Measurements from ENCODE around the gene RLBP1. TPM values are rescaled to one million over a fixed set of nuclear protein-coding genes. Genes with fewer than 3 reads are reported as not detected.
A peak's percentile ranks its signal among the peaks of the same experiment; 100 is the strongest.

The RLBP1 gene
- total and polyA plus RNA-seq, 7 donors, result 0.27 to 6.6 (median 1.1) TPM; not detected in 3

DNA sequence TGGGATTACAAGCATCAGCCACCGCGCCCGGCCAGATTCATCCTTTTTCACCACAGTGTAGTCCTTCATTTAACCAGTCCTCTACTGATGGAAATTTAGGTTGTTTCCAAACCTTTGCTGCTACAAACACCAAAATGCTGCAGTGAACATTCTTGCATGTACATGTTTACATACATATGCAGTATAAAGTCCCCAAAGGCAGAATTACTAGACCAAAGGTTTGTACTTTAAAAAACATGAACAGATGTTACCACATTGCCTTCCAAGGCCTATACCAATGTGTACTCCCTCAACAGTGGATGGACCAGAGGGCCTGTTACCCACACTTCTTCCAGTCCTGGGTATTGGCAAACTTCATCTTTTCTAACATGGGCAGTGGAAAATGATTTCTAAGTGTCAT lies 51.0 kb downstream of the RLBP1 start:
- TF ChIP-seq EP300 (IDR thresholded peaks at IDR 0.05) (no peak), POLR2AphosphoS5 (IDR thresholded peaks at IDR 0.05) (no peak), POLR2A (IDR thresholded peaks at IDR 0.05) (no peak)
- TF ChIP-seq, protein P1, sequence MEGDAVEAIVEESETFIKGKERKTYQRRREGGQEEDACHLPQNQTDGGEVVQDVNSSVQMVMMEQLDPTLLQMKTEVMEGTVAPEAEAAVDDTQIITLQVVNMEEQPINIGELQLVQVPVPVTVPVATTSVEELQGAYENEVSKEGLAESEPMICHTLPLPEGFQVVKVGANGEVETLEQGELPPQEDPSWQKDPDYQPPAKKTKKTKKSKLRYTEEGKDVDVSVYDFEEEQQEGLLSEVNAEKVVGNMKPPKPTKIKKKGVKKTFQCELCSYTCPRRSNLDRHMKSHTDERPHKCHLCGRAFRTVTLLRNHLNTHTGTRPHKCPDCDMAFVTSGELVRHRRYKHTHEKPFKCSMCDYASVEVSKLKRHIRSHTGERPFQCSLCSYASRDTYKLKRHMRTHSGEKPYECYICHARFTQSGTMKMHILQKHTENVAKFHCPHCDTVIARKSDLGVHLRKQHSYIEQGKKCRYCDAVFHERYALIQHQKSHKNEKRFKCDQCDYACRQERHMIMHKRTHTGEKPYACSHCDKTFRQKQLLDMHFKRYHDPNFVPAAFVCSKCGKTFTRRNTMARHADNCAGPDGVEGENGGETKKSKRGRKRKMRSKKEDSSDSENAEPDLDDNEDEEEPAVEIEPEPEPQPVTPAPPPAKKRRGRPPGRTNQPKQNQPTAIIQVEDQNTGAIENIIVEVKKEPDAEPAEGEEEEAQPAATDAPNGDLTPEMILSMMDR (IDR thresholded peaks at IDR 0.05), result no peak
- WGBS, 2 donors, result 97% methylated on average over 3 of the region's 3 CpGs
- no peak overlapping the region for H3K4me3 ChIP-seq
- H3K4me1 ChIP-seq, result peaks cover 0 to 28% (median 26%) of the 10 kb centered on the region in 4 donors
- peaks cover 0 to 30% (median 0%) of the 10 kb centered on the region in 4 donors for H3K36me3 ChIP-seq
- H3K9me3 ChIP-seq, result no peaks in the 10 kb centered on the region
- H3K27me3 ChIP-seq, result no peaks in the 10 kb centered on the region
- intact Hi-C loops (cut with DNase I), result no loop called here
- DNase-seq, result no peak
- no peak overlapping the region for H3K27ac ChIP-seq

DNA sequence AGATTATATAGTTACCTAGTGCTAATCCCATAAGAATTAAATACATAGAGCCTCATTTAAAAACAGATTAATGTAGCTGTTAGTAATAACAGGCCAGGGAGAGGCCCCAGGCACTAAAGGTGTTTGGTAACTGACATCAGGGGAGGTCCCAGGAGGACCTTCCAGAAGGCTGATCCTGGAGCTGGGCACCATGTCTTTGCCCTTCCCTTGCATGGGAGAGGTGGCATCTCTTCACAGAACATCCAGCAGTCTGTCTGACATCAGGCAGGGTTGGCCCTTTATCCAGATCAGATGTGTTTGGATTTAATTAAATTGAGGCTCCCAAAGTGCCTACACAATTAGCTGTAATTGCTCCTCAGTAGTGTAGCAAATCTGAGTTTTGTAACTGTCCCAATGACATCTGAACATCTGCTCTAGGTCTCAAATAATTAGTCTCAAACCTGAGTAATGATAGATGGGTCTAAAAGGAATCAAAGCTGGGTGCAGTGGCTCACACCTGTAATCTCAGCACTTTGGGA lies 53.0 kb downstream of the RLBP1 start:
- Histone ChIP-seq H3K27me3 (no peaks in the 10 kb centered on the region), H3K9me3 (no peaks in the 10 kb centered on the region), H3K36me3 (peaks cover 0 to 18% (median 0%) of the 10 kb centered on the region in 4 donors), H3K27ac (peak overlapping the region; percentile 9 to 65 (median 32)), H3K4me1 (peaks cover 0 to 48% (median 40%) of the 10 kb centered on the region in 4 donors), H3K4me3 (no peak overlapping the region)
- intact Hi-C loops (cut with DNase I), result loop anchor here (5.0 kb wide), 1 partner anchor 36 kb away; no protein-coding TSS in a partner anchor
- TF ChIP-seq EP300 (IDR thresholded peaks at IDR 0.05) (no peak), POLR2A (IDR thresholded peaks at IDR 0.05) (no peak), POLR2AphosphoS5 (IDR thresholded peaks at IDR 0.05) (no peak)
- TF ChIP-seq, protein P1 (IDR thresholded peaks at IDR 0.05), result no peak
- no peak for DNase-seq

DNA sequence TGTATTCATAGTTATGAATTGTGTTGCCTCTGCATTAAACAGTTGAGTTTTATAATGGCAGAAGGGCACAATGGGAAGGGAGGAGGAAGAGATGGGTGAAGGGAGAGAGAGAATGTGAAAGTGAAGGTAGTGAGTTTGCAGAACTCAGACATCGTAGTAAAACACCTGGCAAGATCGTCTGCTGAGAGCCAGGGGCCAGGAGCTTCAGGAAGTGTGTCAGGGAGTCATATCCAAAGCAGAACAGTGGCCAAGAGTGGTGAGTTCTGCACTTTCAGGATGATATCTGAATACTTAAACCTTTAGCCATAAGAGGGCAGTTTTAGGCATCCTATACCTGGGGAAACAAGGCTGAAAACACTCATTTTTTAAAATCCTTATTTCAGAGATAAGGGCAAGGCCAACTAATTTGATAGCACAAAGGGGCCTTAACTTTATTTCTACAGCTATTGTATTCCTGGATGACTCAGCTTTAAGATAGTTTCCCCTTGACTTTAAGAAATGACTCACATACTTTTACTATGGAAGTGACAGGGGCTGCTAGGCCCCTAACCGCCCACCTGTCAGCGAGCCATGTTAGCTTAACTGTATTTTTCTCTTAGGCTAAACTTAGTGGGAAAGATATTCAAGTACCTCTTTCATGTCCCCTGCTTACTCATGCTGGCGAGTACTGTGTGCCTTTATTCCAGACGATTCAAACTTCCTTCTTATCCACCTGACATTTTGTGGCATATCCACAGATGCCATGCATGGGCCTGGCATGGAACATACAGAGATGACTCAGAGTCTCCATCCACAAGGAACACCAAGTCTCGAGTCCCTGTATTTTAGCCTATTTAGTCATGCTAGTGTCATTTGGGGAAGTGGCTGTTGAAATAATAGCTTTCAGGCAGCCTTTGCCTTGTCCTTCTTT lies 53.9 kb downstream of the RLBP1 start:
- TF ChIP-seq POLR2AphosphoS5 (IDR thresholded peaks at IDR 0.05), result peak in 2 of 4 donors; percentile 27 to 74
- TF ChIP-seq, protein P1 (IDR thresholded peaks at IDR 0.05), result no peak
- TF ChIP-seq EP300 (IDR thresholded peaks at IDR 0.05), result peak in 1 of 4 donors; percentile 38

DNA sequence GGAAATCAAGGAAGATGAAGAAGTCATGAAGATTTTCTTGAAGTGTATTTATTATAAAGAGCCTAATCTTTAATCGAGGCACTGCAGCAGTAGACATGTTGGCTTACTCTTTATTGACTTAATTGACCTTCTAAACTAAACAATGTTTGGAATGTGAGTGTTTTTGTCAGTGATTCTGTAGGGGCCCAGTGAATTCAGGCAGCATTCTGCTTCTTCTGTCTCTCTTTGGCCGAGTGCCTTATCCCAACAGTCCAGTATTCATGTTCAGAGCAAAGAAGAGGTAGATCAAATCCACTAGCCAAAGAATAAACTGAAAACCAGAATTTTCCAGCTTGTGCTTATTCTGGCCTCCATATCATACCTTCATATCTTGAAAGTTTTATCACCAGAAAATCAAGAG lies 55.7 kb downstream of the RLBP1 start:
- no peak for TF ChIP-seq POLR2A (IDR thresholded peaks at IDR 0.05)
- TF ChIP-seq POLR2AphosphoS5 (IDR thresholded peaks at IDR 0.05), result no peak
- TF ChIP-seq EP300 (IDR thresholded peaks at IDR 0.05), result no peak
- TF ChIP-seq, protein P1 (IDR thresholded peaks at IDR 0.05), result no peak
- Histone ChIP-seq H3K9me3 (no peaks in the 10 kb centered on the region), H3K27me3 (no peaks in the 10 kb centered on the region), H3K36me3 (peaks cover 0 to 10% (median 0%) of the 10 kb centered on the region in 4 donors), H3K27ac (peak overlapping the region in 2 of 4 donors; percentile 15 to 65), H3K4me1 (peaks cover 0 to 51% (median 42%) of the 10 kb centered on the region in 4 donors), H3K4me3 (no peak overlapping the region)
- no peak for DNase-seq
- 67 to 70% methylated on average over 2 of the region's 2 CpGs for WGBS, 2 donors
- intact Hi-C loops (cut with DNase I), result loop anchor here (5.0 kb wide), 1 partner anchor 33 kb away; no protein-coding TSS in a partner anchor

More for the DNA sequence above, 53.9 kb downstream of the RLBP1 start:
- H3K4me3 ChIP-seq, result no peak overlapping the region
- peaks cover 0 to 10% (median 0%) of the 10 kb centered on the region in 4 donors for H3K36me3 ChIP-seq
- peaks cover 0 to 48% (median 40%) of the 10 kb centered on the region in 4 donors for H3K4me1 ChIP-seq
- H3K9me3 ChIP-seq, result no peaks in the 10 kb centered on the region
- no peak for DNase-seq
- intact Hi-C loops (cut with DNase I), result loop anchor here (5.0 kb wide), 1 partner anchor 35 kb away; no protein-coding TSS in a partner anchor
- 37 to 50% methylated on average over 7 of the region's 7 CpGs for WGBS, 2 donors
- no peaks in the 10 kb centered on the region for H3K27me3 ChIP-seq
- H3K27ac ChIP-seq, result peak overlapping the region; percentile 11 to 65 (median 32)
